BJ (cell line): ENCODE measurements around the gene ZHX3. TPM values are rescaled to one million over a fixed set of nuclear protein-coding genes. Genes with fewer than 3 reads are reported as not detected.

Experiments
- CTCF ChIA-PET: fragments of 350-600 bp; formaldehyde crosslinking; extraction: SDS; loops from one replicate; lab custom pipeline; 2021; ENCODE audit warnings: antibody characterized with exemption, inconsistent platforms; lab: Yijun Ruan, JAX
- POLR2A ChIA-PET: fragments of 300-600 bp; sonication (Branson Sonifier 250); formaldehyde crosslinking; extraction: SDS; loops from one replicate; lab custom pipeline; 2021; ENCODE audit warnings: antibody characterized with exemption; lab: Charles Lee
- DNase-seq: peaks from one replicate; pipeline ENCODE4 v3.0.0-alpha.2; 2011; ENCODE audit warnings: low read depth
- H3K27me3 ChIP-seq: 2 replicates; pipeline ENCODE4 v1.6.0; 2011; ENCODE audit warnings: low read length; ENCODE audit not compliant: control insufficient read depth, insufficient read depth
- H3K36me3 ChIP-seq: 2 replicates; pipeline ENCODE4 v1.5.1; 2011; ENCODE audit warnings: low read length; ENCODE audit not compliant: control insufficient read depth, insufficient read depth
- H3K4me3 ChIP-seq: 2 replicates; pipeline ENCODE4 v1.5.1; 2011; ENCODE audit warnings: low read depth, mild to moderate bottlenecking, control low read depth, low read length
- polyA plus RNA-seq: library from polyadenylated mRNA; depleted of rRNA; stranded (reverse); fragments of >200 nt; gene quantifications from 2 replicates; pipeline ENCODE4 v1.2.3, GENCODE V29; 2011
- TF ChIP-seq, protein P1 (sequence below): IDR thresholded peaks from 2 replicates; pipeline ENCODE4 v1.5.1; 2011; ENCODE audit warnings: low read depth, mild to moderate bottlenecking, control low read depth, inconsistent platforms, low read length, moderate library complexity; ENCODE audit not compliant: insufficient read depth

Gene ZHX3
- polyA plus RNA-seq, 1 experiment: 23.9 TPM

DNA sequence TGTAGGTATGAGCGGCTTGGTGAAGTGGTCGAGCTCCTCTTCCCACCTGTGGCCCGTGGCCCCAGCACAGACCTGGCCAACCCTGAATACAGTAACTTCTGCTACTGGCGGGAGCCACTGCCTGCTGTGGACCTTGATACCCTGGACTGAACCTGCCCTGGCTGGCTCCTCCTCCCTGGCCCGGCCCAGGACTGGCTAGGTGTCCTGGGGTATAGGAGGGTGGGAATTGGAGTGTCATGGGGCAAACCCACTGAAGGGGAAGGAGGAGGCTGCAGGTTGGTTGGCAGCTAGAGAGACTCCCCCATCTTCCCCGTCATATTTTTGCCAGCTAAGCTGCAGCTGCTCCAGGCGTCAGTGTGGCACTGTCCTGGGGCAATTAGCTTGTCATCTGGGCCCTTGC is 41.2 kb upstream of the ZHX3 start:
- DNase-seq: no peak
- H3K4me3 ChIP-seq: no peak overlapping the region
- ChIA-PET POLR2A (no interaction called here), CTCF (interaction anchor here (0.7 kb wide), 1 partner anchor 39 kb away, joined by 3 read pairs; no protein-coding TSS in a partner anchor)
- peaks cover 8% of the 10 kb centered on the region for H3K27me3 ChIP-seq
- TF ChIP-seq, protein P1, sequence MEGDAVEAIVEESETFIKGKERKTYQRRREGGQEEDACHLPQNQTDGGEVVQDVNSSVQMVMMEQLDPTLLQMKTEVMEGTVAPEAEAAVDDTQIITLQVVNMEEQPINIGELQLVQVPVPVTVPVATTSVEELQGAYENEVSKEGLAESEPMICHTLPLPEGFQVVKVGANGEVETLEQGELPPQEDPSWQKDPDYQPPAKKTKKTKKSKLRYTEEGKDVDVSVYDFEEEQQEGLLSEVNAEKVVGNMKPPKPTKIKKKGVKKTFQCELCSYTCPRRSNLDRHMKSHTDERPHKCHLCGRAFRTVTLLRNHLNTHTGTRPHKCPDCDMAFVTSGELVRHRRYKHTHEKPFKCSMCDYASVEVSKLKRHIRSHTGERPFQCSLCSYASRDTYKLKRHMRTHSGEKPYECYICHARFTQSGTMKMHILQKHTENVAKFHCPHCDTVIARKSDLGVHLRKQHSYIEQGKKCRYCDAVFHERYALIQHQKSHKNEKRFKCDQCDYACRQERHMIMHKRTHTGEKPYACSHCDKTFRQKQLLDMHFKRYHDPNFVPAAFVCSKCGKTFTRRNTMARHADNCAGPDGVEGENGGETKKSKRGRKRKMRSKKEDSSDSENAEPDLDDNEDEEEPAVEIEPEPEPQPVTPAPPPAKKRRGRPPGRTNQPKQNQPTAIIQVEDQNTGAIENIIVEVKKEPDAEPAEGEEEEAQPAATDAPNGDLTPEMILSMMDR: no peak
- peaks cover 21% of the 10 kb centered on the region for H3K36me3 ChIP-seq

DNA sequence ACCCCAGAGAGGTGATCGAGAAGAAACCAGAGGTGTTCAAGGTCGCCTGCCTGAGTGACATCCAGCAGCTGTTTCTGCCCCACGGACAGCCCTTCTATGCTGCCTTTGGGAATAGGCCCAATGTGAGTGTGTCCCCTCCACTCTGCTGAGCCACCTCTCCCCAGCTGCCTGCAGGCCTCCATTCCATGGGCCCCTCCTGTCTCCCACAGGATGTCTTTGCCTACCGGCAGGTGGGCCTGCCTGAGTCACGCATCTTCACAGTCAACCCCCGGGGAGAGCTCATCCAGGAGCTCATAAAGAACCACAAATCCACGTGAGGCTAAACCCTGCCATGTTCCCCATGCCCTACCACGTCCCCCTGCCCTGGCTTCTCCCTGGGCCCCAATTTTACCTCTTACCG is 40.7 kb upstream of the ZHX3 start:
- Histone ChIP-seq H3K27me3 (peaks cover 6% of the 10 kb centered on the region; the same call in 1 of the 2 replicates), H3K36me3 (peaks cover 23% of the 10 kb centered on the region), H3K4me3 (no peak overlapping the region)
- TF ChIP-seq, protein P1: no peak
- ChIA-PET POLR2A (no interaction called here), CTCF (interaction anchor here (0.7 to 0.8 kb wide), 2 partner anchors 39 to 367 kb away, joined by 3 read pairs; no protein-coding TSS in a partner anchor)
- DNase-seq: no peak

DNA sequence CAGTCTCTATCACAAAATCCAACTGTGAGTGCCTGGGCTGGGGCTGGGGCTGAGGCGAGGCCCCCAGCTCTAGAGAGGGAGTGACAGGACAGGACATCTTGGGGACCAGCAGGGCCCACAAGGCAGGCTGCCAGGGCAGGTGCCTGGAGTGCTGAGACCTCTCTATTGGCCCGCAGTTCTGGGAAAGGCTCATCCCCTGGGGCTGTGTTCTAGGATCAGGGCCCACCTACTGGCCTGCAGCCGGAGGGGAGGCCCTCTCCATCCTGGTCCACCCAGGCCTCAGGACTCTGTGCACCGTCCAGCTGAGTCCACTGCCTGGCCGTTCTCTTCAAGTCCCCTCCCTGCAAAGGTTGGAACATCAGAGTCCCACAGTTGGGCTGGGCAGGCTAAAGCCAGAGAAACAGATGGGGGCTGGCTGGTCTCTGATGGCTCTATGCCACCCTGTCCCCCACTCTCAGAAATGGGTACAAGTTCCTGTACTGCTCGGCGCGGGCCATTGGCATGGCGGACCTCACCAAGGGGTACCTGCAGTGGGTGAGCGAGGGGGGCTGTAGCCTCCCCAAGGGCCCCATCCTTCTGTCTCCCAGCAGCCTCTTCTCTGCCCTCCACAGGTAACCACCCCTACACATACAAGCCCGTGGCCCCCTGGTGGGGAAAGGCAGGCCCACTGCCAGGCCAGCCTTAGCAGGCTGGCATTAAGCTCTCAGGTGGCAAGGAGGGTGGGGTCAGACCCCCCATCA is 40.1 kb upstream of the ZHX3 start:
- no peak for DNase-seq
- TF ChIP-seq, protein P1: peak; percentile 13; the same call in 1 of the 2 replicates
- Histone ChIP-seq H3K27me3 (peaks cover 2% of the 10 kb centered on the region; the same call in 1 of the 2 replicates), H3K36me3 (peaks cover 24% of the 10 kb centered on the region), H3K4me3 (no peak overlapping the region)
- ChIA-PET CTCF (interaction anchor here (0.8 to 1.7 kb wide), 2 partner anchors 54 to 366 kb away, joined by 3 to 6 read pairs; no protein-coding TSS in a partner anchor), POLR2A (no interaction called here)

DNA sequence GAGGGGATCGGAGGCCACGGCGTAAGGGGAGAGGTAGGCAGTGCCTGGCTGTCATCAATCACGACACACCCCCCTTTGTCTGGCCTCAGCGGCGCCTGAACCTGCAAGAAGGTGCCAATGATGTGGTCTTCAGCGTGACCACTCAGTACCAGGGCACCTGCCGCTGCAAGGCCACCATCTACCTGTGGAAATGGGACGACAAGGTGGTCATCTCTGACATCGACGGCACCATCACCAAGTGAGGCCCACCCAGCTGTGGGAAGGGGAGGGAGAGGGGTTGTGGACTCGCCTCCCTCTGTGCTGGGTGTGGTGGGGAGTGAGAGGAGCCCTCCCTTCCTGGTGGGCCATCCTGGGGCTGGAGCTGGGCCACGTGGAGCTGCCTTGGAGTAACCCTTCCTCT is 39.4 kb upstream of the ZHX3 start:
- DNase-seq: no peak
- ChIA-PET POLR2A (no interaction called here), CTCF (interaction anchor here (1.7 kb wide), 1 partner anchor 55 kb away, joined by 6 read pairs; no protein-coding TSS in a partner anchor)
- Histone ChIP-seq H3K27me3 (no peaks in the 10 kb centered on the region), H3K36me3 (peaks cover 26% of the 10 kb centered on the region), H3K4me3 (no peak overlapping the region)
- TF ChIP-seq, protein P1: no peak

DNA sequence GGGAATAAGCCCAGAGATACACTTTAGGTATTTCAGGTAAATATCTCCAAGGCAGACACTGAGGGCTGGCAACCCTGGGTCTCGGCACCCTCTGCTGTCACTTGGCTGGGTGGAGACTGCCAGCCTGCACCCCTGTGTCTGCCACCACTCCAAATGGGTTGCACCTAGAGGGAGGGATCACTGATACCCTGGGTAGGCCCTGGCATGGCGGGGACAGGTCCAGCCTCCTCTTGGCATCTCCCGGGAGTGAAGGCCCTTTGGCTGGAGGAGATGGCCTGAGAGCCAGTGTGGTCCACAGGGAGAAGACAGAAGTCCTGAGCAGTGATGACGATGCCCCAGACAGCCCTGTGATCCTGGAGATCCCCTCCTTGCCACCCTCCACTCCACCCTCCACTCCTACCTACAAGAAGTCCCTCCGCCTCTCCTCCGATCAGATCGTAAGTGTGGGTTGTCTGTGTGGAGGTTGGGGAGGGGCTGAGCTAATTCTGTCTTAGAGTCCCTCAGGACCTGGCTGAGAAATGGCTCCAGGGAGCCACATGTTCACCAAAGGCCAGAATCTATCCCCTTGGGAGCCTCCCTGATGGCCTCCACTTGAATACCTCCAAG is 38.2 kb upstream of the ZHX3 start:
- POLR2A ChIA-PET: no interaction called here
- CTCF ChIA-PET: interaction anchor here (0.9 to 1.7 kb wide), 2 partner anchors 9 to 56 kb away, joined by 3 to 6 read pairs; no protein-coding TSS in a partner anchor

More for the DNA sequence above, 38.2 kb upstream of the ZHX3 start:
- H3K4me3 ChIP-seq: no peak overlapping the region
- H3K36me3 ChIP-seq: peaks cover 31% of the 10 kb centered on the region
- no peak for DNase-seq
- TF ChIP-seq, protein P1: no peak
- no peaks in the 10 kb centered on the region for H3K27me3 ChIP-seq
